Right cardiac atrium (tissue), 5 donors: ENCODE results near the gene PPP1R27. TPM values are rescaled to one million over a fixed set of nuclear protein-coding genes. Genes with fewer than 3 reads are reported as not detected.

Experiments used
- ATAC-seq, 2 donors: fragments of 200-7000 bp; cut with Tn5 transposase; one replicate each; pipeline versions ENCODE4 v1.8.0 to v1.9.1; 2020; ENCODE audit warnings: moderate library complexity in 2 of 2, mild to moderate bottlenecking in 1 of 2
- DNase-seq, 3 donors: peaks; one replicate each; pipeline ENCODE4 v3.0.0-alpha.2; 2020
- H3K27ac ChIP-seq: one replicate; pipeline ENCODE4 v1.5.1; 2013; ENCODE audit warnings: mild to moderate bottlenecking, low read length, control low read depth, moderate library complexity
- H3K27me3 ChIP-seq: one replicate; pipeline ENCODE4 v1.6.1; 2013; ENCODE audit not compliant: control insufficient read depth, insufficient read depth
- H3K4me1 ChIP-seq: one replicate; pipeline ENCODE4 v1.6.1; 2013; ENCODE audit warnings: low read length; ENCODE audit not compliant: control insufficient read depth, insufficient read depth
- H3K4me3 ChIP-seq: one replicate; pipeline ENCODE4 v1.5.1; 2013; ENCODE audit warnings: low read length, control low read depth
- H3K9me3 ChIP-seq: one replicate; pipeline ENCODE4 v1.6.1; 2013; ENCODE audit warnings: low read length; ENCODE audit not compliant: control insufficient read depth
- WGBS: extraction: QIAGEN DNeasy Blood & Tissue Kit; methylation state at CpG from one replicate; pipeline ENCODE4 v1.1.7; 2013; 5-methylcytosine and 5-hydroxymethylcytosine counted together
- intact Hi-C, 4 donors: fragments of 100-400 bp; cut with DNase I; formaldehyde crosslinking; loops; one replicate each; pipeline versions ENCODE4 v1.11.0 to v1.14.0; 2022 to 2023
- polyA plus RNA-seq: library from polyadenylated mRNA; stranded (reverse); fragments of 200-250 nt; gene quantifications from one replicate; pipeline ENCODE4 v1.2.3, GENCODE V29; 2013
- total RNA-seq, 4 donors: library from RNA; stranded (reverse); fragmentation: NEBNext Ultra II Directional; extraction: Animal tissue kit (Norgen Biotek cat#: 25700); gene quantifications; one replicate each; pipeline ENCODE4 v1.2.1, GENCODE V29; 2021
- donor health status: healthy with polysubstance abuse.
- donor health status: DM: no; HTN: yes; CAD: no.
- donor health status: DM: no; HTN: no; CAD: no.
- donor health status: DM: no; HTN: yes; CAD: no; lungs with severe emphysema.
- donor health status: DM: yes; HTN: yes; CAD: no.

Gene PPP1R27
- total and polyA plus RNA-seq, 5 donors: 0.85 TPM; not detected in 4

DNA sequence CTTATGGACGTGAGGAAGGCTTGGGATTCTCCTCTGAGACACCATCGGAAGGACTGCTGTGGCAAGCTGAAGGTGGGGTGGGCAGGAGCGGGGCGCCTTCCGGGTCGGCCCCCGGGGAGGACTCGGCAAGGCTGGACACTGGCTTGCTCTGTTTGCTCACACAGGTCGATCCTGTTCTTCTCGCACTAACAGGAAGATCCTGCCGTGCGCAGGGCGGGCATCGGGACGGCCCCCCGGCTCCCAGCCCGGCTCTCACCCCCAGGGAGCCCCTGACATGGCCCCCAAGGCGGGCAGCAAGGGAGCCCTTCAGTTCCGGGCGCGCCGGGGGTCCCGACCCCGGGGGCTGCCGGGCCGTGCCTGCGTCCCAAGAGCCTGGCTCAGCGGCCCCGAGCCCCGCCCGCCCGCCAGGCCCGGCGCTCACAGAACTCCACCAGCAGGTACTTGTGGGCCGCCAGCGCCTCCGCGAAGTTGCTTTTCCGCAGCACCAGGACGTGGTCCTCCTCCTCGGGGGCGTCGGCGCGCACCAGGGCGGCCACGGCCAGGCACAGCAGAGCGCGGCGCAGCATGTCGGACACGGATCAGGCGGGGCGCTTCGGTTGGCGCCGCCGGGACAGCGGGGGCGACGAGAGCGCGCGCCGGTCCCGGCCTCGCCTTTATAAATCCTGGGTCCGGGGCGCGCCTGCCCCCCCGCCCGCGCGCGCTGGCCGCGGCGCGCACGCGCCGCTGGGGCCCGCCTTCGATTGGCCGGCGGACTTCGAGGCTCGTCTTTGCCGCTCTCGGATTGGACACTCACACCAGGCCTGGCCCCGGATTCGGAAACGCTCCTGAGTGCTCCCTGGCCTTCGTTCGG is 25.3 kb upstream of the PPP1R27 start, which contains the start of gene P4HB:
P4HB (minus strand) TSS at position 630 of the 850 bp plus-strand sequence; CDS start at position 566, 64 bp downstream.
- WGBS: under 1% methylated on average over 95 of the region's 95 CpGs
- ATAC-seq (peak in 1 of 2 donors; percentile 0), DNase-seq (peak in 2 of 3 donors; percentile 35 to 99)
- Histone ChIP-seq H3K9me3 (no peaks in the 10 kb centered on the region), H3K27me3 (no peaks in the 10 kb centered on the region), H3K4me3 (peak within 1 kb of the TSS; percentile 92), H3K27ac (peak within 1 kb of the TSS; percentile 90), H3K4me1 (peaks cover 6% of the 10 kb centered on the region)
- intact Hi-C loops: no loop called here

DNA sequence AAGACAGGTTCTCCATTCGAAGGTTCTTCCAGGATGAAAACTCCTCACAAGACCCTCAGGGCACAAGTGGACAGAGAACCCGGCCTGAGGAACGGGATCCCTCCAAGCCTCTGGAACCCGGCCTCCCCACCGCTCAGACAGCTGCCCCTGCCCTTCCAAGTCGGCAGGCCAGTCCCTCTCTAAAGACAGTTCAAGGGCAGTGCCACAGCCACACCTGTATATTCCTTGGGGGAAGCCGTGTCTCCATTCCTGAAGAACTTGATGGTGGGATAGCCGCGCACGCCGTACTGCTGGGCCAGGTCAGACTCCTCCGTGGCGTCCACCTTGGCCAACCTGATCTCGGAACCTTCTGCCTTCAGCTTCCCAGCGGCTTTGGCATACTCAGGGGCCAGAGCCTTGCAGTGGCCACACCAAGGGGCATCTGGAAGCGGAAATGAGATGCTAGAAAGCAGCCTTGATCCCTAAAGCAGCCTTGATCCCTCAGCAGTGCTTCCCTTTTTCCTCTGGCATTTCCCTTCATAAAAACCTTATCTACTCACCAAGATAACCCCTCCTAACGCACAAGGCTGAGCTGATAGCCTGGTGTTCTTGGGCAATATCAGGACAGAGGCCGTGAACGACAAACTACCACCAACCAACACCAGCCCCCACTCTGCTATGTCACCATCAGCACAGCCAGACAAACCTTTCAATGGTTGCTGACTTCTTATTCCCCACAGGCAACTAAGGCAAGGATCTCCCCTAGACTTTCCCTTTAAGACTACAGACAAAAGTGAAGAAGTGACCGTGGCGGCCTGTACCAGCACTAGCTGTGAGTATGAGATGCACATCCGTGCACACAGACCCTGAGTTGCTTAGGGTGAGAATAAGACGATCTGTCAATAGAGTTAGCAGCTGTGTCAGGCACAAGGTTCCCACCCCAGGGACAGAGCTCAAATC is 24.4 kb upstream of the PPP1R27 start:
- Histone ChIP-seq H3K4me3 (peak overlapping the region; percentile 92), H3K27me3 (no peaks in the 10 kb centered on the region), H3K4me1 (peaks cover 6% of the 10 kb centered on the region), H3K27ac (peak overlapping the region; percentile 90), H3K9me3 (no peaks in the 10 kb centered on the region)
- 48% methylated on average over 23 of the region's 23 CpGs for WGBS
- intact Hi-C loops: no loop called here
- DNase-seq: peak in 1 of 3 donors; percentile 51
- no peak for ATAC-seq

DNA sequence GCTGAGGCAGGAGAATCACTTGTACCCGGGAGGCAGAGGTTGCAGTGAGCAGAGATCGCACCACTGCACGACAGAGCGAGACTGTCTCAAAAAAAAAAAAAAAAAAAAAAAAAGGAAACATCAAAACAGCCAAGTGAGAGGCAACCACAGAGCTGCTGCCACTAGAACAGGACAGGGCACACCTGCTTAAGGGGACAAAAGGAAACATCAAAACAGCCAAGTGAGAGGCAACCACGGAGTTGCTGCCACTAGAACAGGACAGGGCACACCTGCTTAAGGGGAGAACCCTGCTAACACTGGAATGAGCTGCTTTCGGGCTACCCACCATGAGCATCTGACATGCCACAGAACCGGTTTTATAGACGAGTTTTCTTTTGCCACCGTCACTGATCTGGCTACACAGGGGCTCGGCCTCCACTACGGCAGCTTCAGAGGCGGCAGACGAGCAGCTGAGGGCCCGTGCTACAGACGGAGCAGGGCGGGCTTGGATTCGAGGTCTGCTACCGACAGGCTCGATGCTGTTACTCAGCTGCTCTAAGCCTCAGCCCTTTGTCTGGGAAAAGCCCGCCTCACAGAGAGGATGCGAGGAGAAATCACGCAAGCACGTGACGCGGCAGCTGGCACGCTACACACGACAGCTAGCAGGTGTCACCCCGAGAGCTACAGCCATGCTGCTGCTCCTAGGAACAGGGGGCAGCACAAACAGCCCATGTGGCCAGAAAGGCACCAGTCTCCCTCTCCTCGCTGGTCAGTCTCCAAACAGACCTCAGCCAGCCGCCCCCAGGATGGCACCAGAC is 23.5 kb upstream of the PPP1R27 start:
- DNase-seq: peak in 1 of 3 donors; percentile 35
- H3K4me1 ChIP-seq: peaks cover 6% of the 10 kb centered on the region
- intact Hi-C loops: no loop called here
- no peak overlapping the region for H3K27ac ChIP-seq
- no peak overlapping the region for H3K4me3 ChIP-seq
- 87% methylated on average over 30 of the region's 30 CpGs for WGBS
- no peaks in the 10 kb centered on the region for H3K9me3 ChIP-seq
- no peak for ATAC-seq
- H3K27me3 ChIP-seq: no peaks in the 10 kb centered on the region

DNA sequence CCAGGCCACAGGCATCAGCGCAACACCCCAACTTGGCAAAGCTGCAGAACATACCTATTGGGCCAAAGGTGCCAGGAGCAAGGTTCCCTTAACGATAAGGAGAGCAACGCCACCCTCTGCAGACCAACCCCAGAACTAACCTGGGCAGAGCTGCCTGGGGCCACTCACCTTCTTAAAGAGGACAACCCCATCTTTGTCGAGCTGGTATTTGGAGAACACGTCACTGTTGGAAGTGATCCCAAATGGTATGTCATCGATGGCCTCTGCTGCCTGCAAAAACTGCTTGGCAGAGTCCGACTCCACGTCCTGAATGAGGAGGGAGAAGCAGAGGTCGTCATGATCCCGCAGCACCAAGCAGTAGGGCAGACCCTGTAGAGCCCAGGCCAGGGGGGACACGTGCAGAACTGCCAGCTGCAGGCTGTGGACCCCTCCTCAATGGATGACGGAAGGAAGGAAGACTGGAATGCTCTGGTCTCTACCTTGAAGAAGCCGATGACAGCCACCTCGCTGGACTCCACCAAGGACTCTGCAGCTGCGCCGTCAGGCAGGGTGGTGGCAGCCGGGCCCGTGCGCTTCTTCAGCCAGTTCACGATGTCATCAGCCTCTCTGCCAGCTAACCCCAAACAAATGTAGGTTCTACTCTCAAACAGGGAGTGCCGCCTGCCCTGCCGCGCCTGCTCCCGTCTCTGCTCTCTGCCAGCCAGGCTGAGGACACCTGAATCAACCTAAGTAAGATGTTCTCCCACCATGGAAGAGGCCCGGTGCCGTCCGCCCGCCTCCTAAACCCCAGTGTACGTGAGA is 20.3 kb upstream of the PPP1R27 start:
- no peak for DNase-seq
- Histone ChIP-seq H3K27ac (no peak overlapping the region), H3K9me3 (no peaks in the 10 kb centered on the region), H3K4me1 (peaks cover 6% of the 10 kb centered on the region), H3K4me3 (no peak overlapping the region), H3K27me3 (no peaks in the 10 kb centered on the region)
- 66% methylated on average over 29 of the region's 29 CpGs for WGBS
- intact Hi-C loops: no loop called here
- no peak for ATAC-seq

DNA sequence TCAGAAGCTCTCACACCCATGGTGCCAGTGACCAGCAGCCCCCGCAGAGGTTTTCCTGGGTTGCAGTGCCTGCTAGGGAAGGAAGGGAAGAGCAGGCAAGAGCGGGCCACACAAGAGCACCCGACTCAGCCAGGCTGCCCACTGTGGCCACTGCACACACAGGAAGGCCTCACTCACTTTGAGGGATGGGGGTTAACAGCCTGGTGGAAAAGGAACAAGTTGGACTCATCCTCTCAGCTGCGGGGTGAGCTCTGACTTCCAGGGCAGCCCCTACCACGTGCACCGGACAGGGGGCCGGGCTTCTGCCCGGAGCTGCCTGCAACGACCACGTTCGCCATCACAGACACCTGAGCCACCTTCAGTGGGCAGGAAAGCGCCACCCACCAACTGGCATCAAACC is 17.4 kb upstream of the PPP1R27 start:
- intact Hi-C loops: no loop called here
- H3K4me3 ChIP-seq: no peak overlapping the region
- no peaks in the 10 kb centered on the region for H3K4me1 ChIP-seq
- no peaks in the 10 kb centered on the region for H3K27me3 ChIP-seq
- H3K9me3 ChIP-seq: no peaks in the 10 kb centered on the region
- no peak for DNase-seq
- WGBS: 91% methylated on average over 12 of the region's 12 CpGs
- H3K27ac ChIP-seq: no peak overlapping the region
- ATAC-seq: no peak

DNA sequence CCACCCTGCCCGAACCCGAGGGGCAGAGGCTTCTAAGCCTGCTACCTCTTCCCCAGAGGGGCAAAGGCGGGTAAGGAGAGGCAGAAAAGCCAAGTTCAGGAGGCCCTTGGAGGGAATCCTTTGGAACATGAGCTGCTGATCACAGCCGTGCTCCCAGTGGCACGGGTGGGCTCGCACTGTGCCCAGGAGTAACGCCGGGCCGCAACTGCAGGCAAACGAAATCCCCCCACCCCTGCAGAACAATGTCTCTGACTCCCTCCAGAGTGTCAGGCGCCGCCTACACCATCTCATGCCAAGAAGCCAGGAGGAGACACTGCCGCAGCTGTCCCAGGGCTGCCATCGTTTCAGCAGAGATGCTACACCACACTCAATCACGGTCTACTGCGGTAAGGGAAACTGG is 16.6 kb upstream of the PPP1R27 start:
- H3K9me3 ChIP-seq: no peaks in the 10 kb centered on the region
- DNase-seq (no peak), ATAC-seq (no peak)
- WGBS: 94% methylated on average over 16 of the region's 16 CpGs
- no peak overlapping the region for H3K27ac ChIP-seq
- H3K27me3 ChIP-seq: no peaks in the 10 kb centered on the region
- no peak overlapping the region for H3K4me3 ChIP-seq
- intact Hi-C loops: no loop called here
- no peaks in the 10 kb centered on the region for H3K4me1 ChIP-seq

DNA sequence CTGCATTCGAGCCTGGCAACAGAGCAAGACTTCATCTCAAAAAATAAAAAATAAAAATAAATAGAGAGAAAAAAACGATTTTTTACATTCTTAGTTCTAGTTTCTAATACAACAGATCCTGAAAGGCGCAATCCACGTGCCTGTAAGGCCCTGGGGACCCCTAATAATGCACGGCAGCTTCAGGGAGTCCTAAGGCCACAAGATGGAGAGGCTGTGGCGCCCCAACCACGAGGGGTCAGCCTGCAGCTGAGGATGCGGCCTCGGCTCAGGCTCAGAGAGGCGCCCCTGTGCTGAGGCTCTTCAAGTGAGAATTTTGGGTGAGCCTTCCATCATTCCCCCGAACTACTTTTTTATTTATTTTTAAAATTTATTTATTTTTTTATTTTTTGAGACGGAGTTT is 14.6 kb upstream of the PPP1R27 start:
- no peak for ATAC-seq
- no peaks in the 10 kb centered on the region for H3K9me3 ChIP-seq
- 94% methylated on average over 12 of the region's 12 CpGs for WGBS
- H3K4me1 ChIP-seq: no peaks in the 10 kb centered on the region
- intact Hi-C loops: no loop called here
- no peak overlapping the region for H3K4me3 ChIP-seq
- no peak overlapping the region for H3K27ac ChIP-seq
- no peaks in the 10 kb centered on the region for H3K27me3 ChIP-seq
- DNase-seq: no peak

DNA sequence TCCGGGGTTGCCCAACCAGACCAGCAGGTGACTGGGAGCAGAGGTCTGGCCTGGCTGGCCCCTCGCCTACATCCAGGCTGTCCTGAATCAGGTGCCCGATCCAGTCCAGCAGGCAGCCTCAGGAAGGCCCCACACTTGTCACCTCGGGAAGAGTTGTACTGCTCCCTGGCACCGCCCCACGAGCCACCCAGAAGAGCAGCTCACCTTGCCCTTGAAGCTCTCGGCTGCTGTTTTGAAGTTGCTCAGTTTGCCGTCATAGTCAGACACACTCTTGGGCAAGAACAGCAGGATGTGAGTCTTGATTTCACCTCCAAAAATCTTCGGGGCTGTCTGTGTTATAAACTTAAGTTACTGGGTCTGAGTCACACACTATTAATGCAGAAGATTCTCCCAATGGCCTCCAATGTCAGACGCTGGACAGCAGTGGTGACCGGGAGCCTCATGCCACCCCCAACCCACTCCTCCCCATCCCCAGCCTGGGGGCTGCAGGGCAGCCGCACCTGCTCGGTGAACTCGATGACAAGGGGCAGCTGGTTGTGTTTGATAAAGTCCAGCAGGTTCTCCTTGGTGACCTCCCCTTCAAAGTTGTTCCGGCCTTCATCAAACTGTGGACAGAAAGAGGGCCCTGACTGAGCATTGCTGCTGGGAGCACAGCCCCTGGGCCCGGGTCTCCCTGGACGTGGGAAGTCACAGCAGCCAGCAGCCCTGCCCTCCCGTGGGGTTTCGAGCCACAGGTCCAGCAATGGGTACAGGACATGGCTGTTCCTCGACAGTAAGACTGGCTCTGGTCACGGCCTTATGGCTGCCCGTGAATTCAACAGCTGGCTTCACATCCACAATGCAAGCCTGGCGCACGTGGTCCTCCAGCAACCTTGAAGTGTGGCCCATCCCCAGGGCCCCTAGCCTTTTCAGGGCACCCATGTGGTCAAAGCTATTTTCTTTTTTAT is 12.2 kb upstream of the PPP1R27 start:
- no peaks in the 10 kb centered on the region for H3K27me3 ChIP-seq
- H3K4me3 ChIP-seq: no peak overlapping the region
- no peak overlapping the region for H3K27ac ChIP-seq
- peak in 1 of 3 donors; percentile 32 for DNase-seq
- no peaks in the 10 kb centered on the region for H3K4me1 ChIP-seq
- WGBS: 85% methylated on average over 24 of the region's 24 CpGs
- H3K9me3 ChIP-seq: no peaks in the 10 kb centered on the region
- no peak for ATAC-seq
- intact Hi-C loops: no loop called here

DNA sequence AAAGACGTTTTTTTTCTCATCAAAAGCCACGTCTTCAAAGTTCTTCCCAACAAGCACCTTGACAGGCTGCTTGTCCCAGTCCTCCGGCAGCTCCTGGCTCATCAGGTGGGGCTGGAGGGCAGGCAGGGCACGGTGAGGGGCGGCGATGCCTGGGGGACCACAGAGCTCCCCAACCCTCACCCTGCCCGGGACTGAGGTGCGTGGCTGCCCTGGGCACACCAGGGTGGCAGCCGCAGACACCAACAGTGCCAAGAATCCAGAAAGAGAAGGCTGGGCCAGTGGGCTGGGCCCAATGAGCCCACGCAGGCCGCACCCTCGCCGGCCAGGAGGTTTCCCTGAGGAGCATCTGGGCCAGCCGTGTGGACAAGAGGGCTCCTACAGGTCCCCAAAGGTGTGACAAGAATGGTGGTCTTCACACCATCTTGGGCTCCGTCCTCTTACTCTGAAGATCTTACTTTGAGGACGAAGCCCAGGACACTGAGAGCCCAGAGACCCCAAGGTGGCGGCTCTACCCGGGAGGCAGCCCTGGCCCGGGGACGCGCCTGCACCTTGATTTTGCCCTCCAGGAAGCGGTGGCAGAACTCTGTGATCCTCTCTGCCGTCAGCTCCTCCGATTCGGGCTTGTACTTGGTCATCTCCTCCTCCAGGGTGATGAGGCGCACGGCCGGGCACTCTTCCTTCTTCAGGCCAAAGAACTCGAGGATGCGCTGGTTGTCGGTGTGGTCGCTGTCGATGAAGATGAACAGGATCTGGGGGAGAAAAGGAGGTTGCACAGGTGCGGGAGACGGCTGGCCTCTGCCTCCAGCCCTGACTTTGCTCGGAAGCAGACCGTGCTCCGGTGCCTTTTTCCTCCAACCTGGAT is 11.3 kb upstream of the PPP1R27 start:
- Histone ChIP-seq H3K9me3 (no peaks in the 10 kb centered on the region), H3K4me1 (no peaks in the 10 kb centered on the region), H3K4me3 (no peak overlapping the region), H3K27ac (no peak overlapping the region), H3K27me3 (no peaks in the 10 kb centered on the region)
- 94% methylated on average over 38 of the region's 38 CpGs for WGBS
- intact Hi-C loops: no loop called here
- peak in 1 of 3 donors; percentile 52 for DNase-seq
- ATAC-seq: no peak
